K562 (cell line): ENCODE results near the gene FXYD1. TPM values are rescaled to one million over a fixed set of nuclear protein-coding genes. Genes with fewer than 3 reads are reported as not detected.
A peak's percentile ranks its signal among the peaks of the same experiment; 100 is the strongest.

ENCODE experiments used
- CTBP1 ChIP-seq: fragments of 450-650 bp; IDR thresholded peaks from 2 replicates; pipeline ENCODE4 v1.6.1; 2016; ENCODE audit warnings: borderline replicate concordance
- EP300 ChIP-seq: IDR thresholded peaks from 2 replicates; pipeline ENCODE4 v1.6.1; 2012; ENCODE audit warnings: low read length, improper control_type of control experiment
- FOXJ3 ChIP-seq: sonication (generic); formaldehyde crosslinking; IDR thresholded peaks from 2 replicates; pipeline ENCODE4 v1.4.0; 2020; ENCODE audit warnings: mild to moderate bottlenecking, missing genetic modification reagents
- HNRNPH1 ChIP-seq: fragments of 200-400 bp; formaldehyde crosslinking; optimal IDR thresholded peaks from 2 replicates; pipeline ENCODE3; 2017; ENCODE audit warnings: low read depth, mild to moderate bottlenecking, low read length, moderate library complexity
- ILK ChIP-seq: fragments of 450-650 bp; IDR thresholded peaks from 2 replicates; pipeline ENCODE4 v1.6.1; 2016; ENCODE audit warnings: missing genetic modification characterization, low read depth, mild to moderate bottlenecking, missing compliant biosample characterization, moderate library complexity, borderline replicate concordance
- JUND ChIP-seq, 2 experiments: IDR thresholded peaks; 2 replicates in 1 of 2; 3 replicates in 1 of 2; pipeline ENCODE4 v1.6.1; 2011; ENCODE audit warnings: borderline replicate concordance in 2 of 2, low read depth in 2 of 2, low read length in 2 of 2, improper control_type of control experiment in 1 of 2, missing biosample characterization in 1 of 2, missing genetic modification characterization in 1 of 2, missing genetic modification reagents in 1 of 2
- KDM1A ChIP-seq, 2 experiments: fragments of 450-650 bp; IDR thresholded peaks; 2 replicates each; pipeline ENCODE4 v1.6.1; 2016; ENCODE audit warnings: mild to moderate bottlenecking in 2 of 2
- LARP7 ChIP-seq: fragments of 450-650 bp; IDR thresholded peaks from 2 replicates; pipeline ENCODE4 v1.6.1; 2016
- LCOR ChIP-seq: sonication (generic); formaldehyde crosslinking; IDR thresholded peaks from 2 replicates; pipeline ENCODE4 v1.8.0; 2022; ENCODE audit warnings: mild to moderate bottlenecking, missing genetic modification reagents
- MAFG ChIP-seq: fragments of 450-650 bp; conservative IDR thresholded peaks from 2 replicates; pipeline ENCODE4 v1.6.1; 2016; ENCODE audit warnings: missing genetic modification characterization, missing compliant biosample characterization
- MBD2 ChIP-seq: sonication (generic); IDR thresholded peaks from 2 replicates; pipeline ENCODE4 v1.6.1; 2016; ENCODE audit warnings: low read depth, borderline replicate concordance
- MXI1 ChIP-seq: IDR thresholded peaks from 2 replicates; pipeline ENCODE4 v1.6.1; 2011; ENCODE audit warnings: low read depth, mild to moderate bottlenecking, improper control_type of control experiment, low read length
- NEUROD1 ChIP-seq: fragments of 150-350 bp; IDR thresholded peaks from 2 replicates; pipeline ENCODE4 v1.6.1; 2014; ENCODE audit warnings: borderline replicate concordance, low read length, low read depth; ENCODE audit not compliant: partially characterized antibody
- PTRF ChIP-seq: fragments of 450-650 bp; IDR thresholded peaks from 2 replicates; pipeline ENCODE4 v1.6.1; 2016; ENCODE audit warnings: mild to moderate bottlenecking, missing genetic modification characterization, missing compliant biosample characterization
- RAD21 ChIP-seq, 2 experiments: fragments of 250-450 bp in 1 of 2; fragments of 450-650 bp in 1 of 2; sonication (Bioruptor Pico) in 1 of 2; formaldehyde crosslinking in 1 of 2; IDR thresholded peaks in 1 of 2; conservative IDR thresholded peaks in 1 of 2; 2 replicates each; pipeline versions ENCODE4 v1.4.0 to v1.8.0; 2020 to 2022; ENCODE audit warnings: mild to moderate bottlenecking in 2 of 2, moderate library complexity in 1 of 2
- RHOXF2B ChIP-seq: fragments of 250-450 bp; sonication (Bioruptor Pico); conservative IDR thresholded peaks from 2 replicates; pipeline ENCODE4 v1.5.1; 2021
- STAG1 ChIP-seq: sonication (generic); formaldehyde crosslinking; IDR thresholded peaks from 2 replicates; pipeline ENCODE4 v1.5.0; 2020; ENCODE audit warnings: missing genetic modification reagents, borderline replicate concordance
- TSC22D4 ChIP-seq: fragments of 450-650 bp; IDR thresholded peaks from 2 replicates; pipeline ENCODE4 v1.6.1; 2016; ENCODE audit warnings: missing genetic modification characterization, missing biosample characterization, control low read depth
- YBX1 ChIP-seq: fragments of 450-650 bp; IDR thresholded peaks from 2 replicates; pipeline ENCODE4 v1.7.1; 2016; ENCODE audit warnings: mild to moderate bottlenecking
- ZBTB1 ChIP-seq: sonication (generic); formaldehyde crosslinking; IDR thresholded peaks from 2 replicates; pipeline ENCODE4 v1.8.1; 2023; ENCODE audit warnings: missing genetic modification reagents, low read depth, mild to moderate bottlenecking, borderline replicate concordance
- ZEB2 ChIP-seq: fragments of 450-650 bp; IDR thresholded peaks from 2 replicates; pipeline ENCODE4 v1.6.1; 2016
- ZNF830 ChIP-seq: fragments of 250-450 bp; sonication (Bioruptor Pico); IDR thresholded peaks from 2 replicates; pipeline ENCODE4 v1.5.0; 2021; ENCODE audit warnings: mild to moderate bottlenecking
- polyA plus RNA-seq, 8 experiments: library from polyadenylated mRNA; depleted of rRNA in 4 of 8; stranded (reverse) in 5 of 8; unstranded in 3 of 8; fragments of >200 nt; fragmentation: Nextera tagmentation in 2 of 8; fragmentation: Illumina TruSeq in 1 of 8; extraction: Ambion mirVana in 2 of 8; extraction: Trizol in 1 of 8; gene quantifications; 2 replicates each; pipeline versions ENCODE4 v1.2.1 to v1.2.3, GENCODE V29; 2011 to 2014; ENCODE audit warnings: inconsistent platforms in 1 of 8, missing spikeins in 1 of 8
- total RNA-seq, 7 experiments: library from RNA; depleted of rRNA in 6 of 7; stranded (reverse); fragments of >200 nt in 6 of 7; fragmentation: Illumina TruSeq in 2 of 7; extraction: Trizol in 2 of 7; gene quantifications; 2 replicates each; pipeline versions ENCODE4 v1.2.1 to v1.2.3, GENCODE V29; 2011 to 2021; ENCODE audit warnings: low replicate concordance in 1 of 7
- TF ChIP-seq, protein P1 (sequence below): fragments of 450-650 bp; IDR thresholded peaks from 2 replicates; pipeline ENCODE4 v1.6.1; 2016; ENCODE audit warnings: borderline replicate concordance
- TF ChIP-seq, protein P2 (sequence below): fragments of 450-650 bp; IDR thresholded peaks from 2 replicates; pipeline ENCODE4 v1.6.1; 2017; ENCODE audit warnings: antibody characterized with exemption, mild to moderate bottlenecking

FXYD1 gene
- total and polyA plus RNA-seq, 9 of the 15 experiments (the other 6 are each of a cell fraction or from before 2014, with no cell fraction given): 0.40 to 3.2 (median 1.8) TPM; not detected in 3

DNA sequence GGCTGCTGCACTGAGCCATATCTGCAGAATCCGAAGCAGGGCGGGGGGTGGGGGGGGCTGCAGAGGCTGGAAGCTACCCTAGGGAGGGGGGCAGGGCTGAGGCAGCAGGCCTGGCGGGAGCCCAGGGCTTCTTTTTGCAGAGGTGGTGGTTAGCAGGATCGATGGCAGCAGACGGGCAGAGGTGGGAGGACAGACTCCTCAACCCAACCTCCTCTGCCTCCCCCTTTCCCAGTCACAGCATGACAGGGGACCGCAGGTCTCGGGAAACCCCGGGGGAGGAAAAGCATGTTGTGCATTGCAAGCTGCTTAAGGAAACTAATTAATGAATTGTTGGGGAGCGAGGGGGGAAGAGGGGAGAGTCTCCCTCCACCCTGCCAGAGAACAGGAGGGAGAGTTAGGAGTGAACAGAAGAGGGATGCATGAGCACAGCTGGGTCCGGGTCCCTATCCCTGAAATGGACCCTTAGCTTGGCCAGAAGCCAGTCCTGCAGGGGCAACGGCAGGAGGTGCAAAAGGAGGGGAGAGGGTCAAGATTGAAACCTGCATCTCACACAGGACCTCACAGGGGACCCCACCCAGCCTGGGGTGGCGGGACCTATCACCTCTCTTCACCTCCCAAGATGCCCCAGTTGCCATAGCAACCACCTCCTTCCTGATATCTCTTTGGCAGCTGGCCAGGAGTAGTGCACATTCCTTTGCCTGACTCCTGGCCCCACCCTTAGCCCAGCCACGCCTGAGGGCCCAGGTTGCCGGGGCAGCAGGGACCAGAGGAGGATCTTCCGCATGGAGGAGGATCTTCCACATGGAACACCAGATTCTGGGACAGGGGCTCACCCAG, 6.2 kb downstream of the FXYD1 start (continued):
- 0 out of 2 replicates have a peak, but pooled peaks have one; percentile 23 for TF ChIP-seq JUND (IDR thresholded peaks at IDR 0.05; ENCODE audit: borderline replicate concordance, low read depth, low read length)
- TF ChIP-seq JUND (tag; IDR thresholded peaks at IDR 0.05; ENCODE audit: borderline replicate concordance, low read depth, low read length): no peak
- no peak for TF ChIP-seq NEUROD1
- TF ChIP-seq YBX1: no peak
- TF ChIP-seq, protein P1, sequence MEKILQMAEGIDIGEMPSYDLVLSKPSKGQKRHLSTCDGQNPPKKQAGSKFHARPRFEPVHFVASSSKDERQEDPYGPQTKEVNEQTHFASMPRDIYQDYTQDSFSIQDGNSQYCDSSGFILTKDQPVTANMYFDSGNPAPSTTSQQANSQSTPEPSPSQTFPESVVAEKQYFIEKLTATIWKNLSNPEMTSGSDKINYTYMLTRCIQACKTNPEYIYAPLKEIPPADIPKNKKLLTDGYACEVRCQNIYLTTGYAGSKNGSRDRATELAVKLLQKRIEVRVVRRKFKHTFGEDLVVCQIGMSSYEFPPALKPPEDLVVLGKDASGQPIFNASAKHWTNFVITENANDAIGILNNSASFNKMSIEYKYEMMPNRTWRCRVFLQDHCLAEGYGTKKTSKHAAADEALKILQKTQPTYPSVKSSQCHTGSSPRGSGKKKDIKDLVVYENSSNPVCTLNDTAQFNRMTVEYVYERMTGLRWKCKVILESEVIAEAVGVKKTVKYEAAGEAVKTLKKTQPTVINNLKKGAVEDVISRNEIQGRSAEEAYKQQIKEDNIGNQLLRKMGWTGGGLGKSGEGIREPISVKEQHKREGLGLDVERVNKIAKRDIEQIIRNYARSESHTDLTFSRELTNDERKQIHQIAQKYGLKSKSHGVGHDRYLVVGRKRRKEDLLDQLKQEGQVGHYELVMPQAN: no peak
- TF ChIP-seq LCOR (CRISPR knock-in tag): no peak
- peak; percentile 100 for TF ChIP-seq CTBP1
- no peak; a peak in 1 of 4 replicates for TF ChIP-seq RAD21 (CRISPR knock-in tag; conservative IDR thresholded peaks at IDR 0.05 in 1 of 2, IDR thresholded peaks at IDR 0.05 in 1 of 2)
- no peak for TF ChIP-seq RHOXF2B (CRISPR knock-in tag)
- TF ChIP-seq ZEB2: peak; percentile 60
- no peak for TF ChIP-seq ZNF830 (CRISPR knock-in tag)
- TF ChIP-seq MXI1: peak; percentile 88
- TF ChIP-seq TSC22D4 (tag): no peak
- TF ChIP-seq HNRNPH1: no peak
- TF ChIP-seq MAFG (tag): no peak
- 0 out of 2 replicates have a peak, but pooled peaks have one; percentile 21 for TF ChIP-seq MBD2
- peak; percentile 91 to 96 for TF ChIP-seq KDM1A (IDR thresholded peaks at IDR 0.05)
- no peak for TF ChIP-seq PTRF (tag)
- TF ChIP-seq, protein P2, sequence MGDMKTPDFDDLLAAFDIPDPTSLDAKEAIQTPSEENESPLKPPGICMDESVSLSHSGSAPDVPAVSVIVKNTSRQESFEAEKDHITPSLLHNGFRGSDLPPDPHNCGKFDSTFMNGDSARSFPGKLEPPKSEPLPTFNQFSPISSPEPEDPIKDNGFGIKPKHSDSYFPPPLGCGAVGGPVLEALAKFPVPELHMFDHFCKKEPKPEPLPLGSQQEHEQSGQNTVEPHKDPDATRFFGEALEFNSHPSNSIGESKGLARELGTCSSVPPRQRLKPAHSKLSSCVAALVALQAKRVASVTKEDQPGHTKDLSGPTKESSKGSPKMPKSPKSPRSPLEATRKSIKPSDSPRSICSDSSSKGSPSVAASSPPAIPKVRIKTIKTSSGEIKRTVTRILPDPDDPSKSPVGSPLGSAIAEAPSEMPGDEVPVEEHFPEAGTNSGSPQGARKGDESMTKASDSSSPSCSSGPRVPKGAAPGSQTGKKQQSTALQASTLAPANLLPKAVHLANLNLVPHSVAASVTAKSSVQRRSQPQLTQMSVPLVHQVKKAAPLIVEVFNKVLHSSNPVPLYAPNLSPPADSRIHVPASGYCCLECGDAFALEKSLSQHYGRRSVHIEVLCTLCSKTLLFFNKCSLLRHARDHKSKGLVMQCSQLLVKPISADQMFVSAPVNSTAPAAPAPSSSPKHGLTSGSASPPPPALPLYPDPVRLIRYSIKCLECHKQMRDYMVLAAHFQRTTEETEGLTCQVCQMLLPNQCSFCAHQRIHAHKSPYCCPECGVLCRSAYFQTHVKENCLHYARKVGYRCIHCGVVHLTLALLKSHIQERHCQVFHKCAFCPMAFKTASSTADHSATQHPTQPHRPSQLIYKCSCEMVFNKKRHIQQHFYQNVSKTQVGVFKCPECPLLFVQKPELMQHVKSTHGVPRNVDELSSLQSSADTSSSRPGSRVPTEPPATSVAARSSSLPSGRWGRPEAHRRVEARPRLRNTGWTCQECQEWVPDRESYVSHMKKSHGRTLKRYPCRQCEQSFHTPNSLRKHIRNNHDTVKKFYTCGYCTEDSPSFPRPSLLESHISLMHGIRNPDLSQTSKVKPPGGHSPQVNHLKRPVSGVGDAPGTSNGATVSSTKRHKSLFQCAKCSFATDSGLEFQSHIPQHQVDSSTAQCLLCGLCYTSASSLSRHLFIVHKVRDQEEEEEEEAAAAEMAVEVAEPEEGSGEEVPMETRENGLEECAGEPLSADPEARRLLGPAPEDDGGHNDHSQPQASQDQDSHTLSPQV: no peak
- no peak for TF ChIP-seq ILK (tag)
- TF ChIP-seq ZBTB1: no peak
- TF ChIP-seq STAG1: no peak
- no peak for TF ChIP-seq FOXJ3 (CRISPR knock-in tag)
- TF ChIP-seq LARP7: no peak
- TF ChIP-seq EP300: no peak
